H9 (cell line): ENCODE measurements around the gene ASPHD1. TPM values are rescaled to one million over a fixed set of nuclear protein-coding genes. Genes with fewer than 3 reads are reported as not detected.

ENCODE experiments used
- DNase-seq: peaks from one replicate; pipeline ENCODE4 v3.0.0-alpha.2; 2017
- H2AFZ ChIP-seq: one replicate; pipeline ENCODE4 v1.6.1; 2013; ENCODE audit warnings: mild to moderate bottlenecking, low read length, control low read depth, moderate library complexity
- H2AK5ac ChIP-seq: 2 replicates; pipeline ENCODE4 v1.6.1; 2013; ENCODE audit warnings: low read length, control low read depth, mixed read lengths; ENCODE audit not compliant: insufficient read length
- H2BK120ac ChIP-seq: one replicate; pipeline ENCODE4 v1.6.1; 2013; ENCODE audit warnings: low read depth, mild to moderate bottlenecking, low read length, control low read depth, inconsistent platforms; ENCODE audit not compliant: poor library complexity, severe bottlenecking
- H2BK12ac ChIP-seq: 2 replicates; pipeline ENCODE4 v1.6.1; 2013; ENCODE audit warnings: low read length, control low read depth, mixed read lengths, low read depth; ENCODE audit not compliant: insufficient read length
- H2BK15ac ChIP-seq: 2 replicates; pipeline ENCODE4 v1.6.1; 2013; ENCODE audit warnings: low read depth, low read length, control low read depth
- H2BK20ac ChIP-seq: one replicate; pipeline ENCODE4 v1.6.1; 2013; ENCODE audit warnings: low read depth, mild to moderate bottlenecking, low read length, control low read depth, inconsistent platforms; ENCODE audit not compliant: poor library complexity, severe bottlenecking
- H2BK5ac ChIP-seq: 2 replicates; pipeline ENCODE4 v1.6.1; 2013; ENCODE audit warnings: low read length, control low read depth, mixed read lengths; ENCODE audit not compliant: insufficient read length
- H3K14ac ChIP-seq: 2 replicates; pipeline ENCODE4 v1.6.1; 2013; ENCODE audit warnings: low read length, control low read depth; ENCODE audit not compliant: insufficient read depth
- H3K18ac ChIP-seq: 2 replicates; pipeline ENCODE4 v1.6.1; 2013; ENCODE audit warnings: low read depth, mild to moderate bottlenecking, mixed read lengths, low read length, control low read depth; ENCODE audit not compliant: insufficient read length
- H3K23ac ChIP-seq: 2 replicates; pipeline ENCODE4 v1.6.1; 2013; ENCODE audit warnings: low read length, control low read depth, mixed read lengths, low read depth; ENCODE audit not compliant: insufficient read length
- H3K23me2 ChIP-seq: 2 replicates; pipeline ENCODE4 v1.6.1; 2013; ENCODE audit warnings: low read depth, mild to moderate bottlenecking, mixed read lengths, low read length, control low read depth; ENCODE audit not compliant: insufficient read length, poor library complexity, severe bottlenecking
- H3K27ac ChIP-seq: 2 replicates; pipeline ENCODE4 v1.5.1; 2013; ENCODE audit warnings: low read length, control low read depth, mixed read lengths, low read depth; ENCODE audit not compliant: insufficient read length
- H3K27me3 ChIP-seq: 2 replicates; pipeline ENCODE4 v1.6.1; 2013; ENCODE audit warnings: low read length, control low read depth, inconsistent platforms; ENCODE audit not compliant: insufficient read depth
- H3K4ac ChIP-seq: 2 replicates; pipeline ENCODE4 v1.6.1; 2013; ENCODE audit warnings: low read depth, mild to moderate bottlenecking, control low read depth, inconsistent platforms, low read length, moderate library complexity
- H3K4me1 ChIP-seq: 2 replicates; pipeline ENCODE4 v1.6.1; 2013; ENCODE audit warnings: low read length, control low read depth, inconsistent platforms; ENCODE audit not compliant: insufficient read depth
- H3K4me2 ChIP-seq: 2 replicates; pipeline ENCODE4 v1.6.1; 2013; ENCODE audit warnings: low read length, control low read depth, mixed read lengths; ENCODE audit not compliant: insufficient read length, insufficient read depth
- H3K56ac ChIP-seq: 2 replicates; pipeline ENCODE4 v1.6.1; 2013; ENCODE audit warnings: low read depth, mild to moderate bottlenecking, mixed read lengths, low read length, control low read depth; ENCODE audit not compliant: insufficient read length
- H3K79me1 ChIP-seq: 2 replicates; pipeline ENCODE4 v1.6.1; 2013; ENCODE audit warnings: low read depth, mild to moderate bottlenecking, moderate library complexity, low read length, control low read depth, inconsistent platforms; ENCODE audit not compliant: insufficient read depth, poor library complexity, severe bottlenecking
- H3K79me2 ChIP-seq: 2 replicates; pipeline ENCODE4 v1.6.1; 2013; ENCODE audit warnings: low read length, control low read depth, inconsistent platforms; ENCODE audit not compliant: insufficient read depth
- H3K9ac ChIP-seq: 2 replicates; pipeline ENCODE4 v1.6.1; 2013; ENCODE audit warnings: low read length, control low read depth, mixed read lengths; ENCODE audit not compliant: insufficient read length; ENCODE audit errors: extremely low read depth
- H3K9me3 ChIP-seq: one replicate; pipeline ENCODE4 v1.6.1; 2013; ENCODE audit warnings: low read depth, low read length, inconsistent platforms; ENCODE audit not compliant: control insufficient read depth
- H3T11ph ChIP-seq: one replicate; pipeline ENCODE4 v1.6.1; 2013; ENCODE audit warnings: mild to moderate bottlenecking, low read length, control low read depth, inconsistent platforms
- H4K20me1 ChIP-seq: one replicate; pipeline ENCODE4 v1.6.1; 2013; ENCODE audit not compliant: control insufficient read depth, insufficient read length, insufficient read depth
- H4K5ac ChIP-seq: 2 replicates; pipeline ENCODE4 v1.6.1; 2013; ENCODE audit warnings: low read depth, mild to moderate bottlenecking, mixed read lengths, low read length, control low read depth; ENCODE audit not compliant: insufficient read length
- H4K8ac ChIP-seq: replicated peaks from 2 replicates; pipeline ENCODE4 v1.6.1; 2013; ENCODE audit warnings: low read length, control low read depth, mixed read lengths, low read depth; ENCODE audit not compliant: insufficient read length
- H4K91ac ChIP-seq: 2 replicates; pipeline ENCODE4 v1.6.1; 2013; ENCODE audit warnings: low read depth, mild to moderate bottlenecking, moderate library complexity, mixed read lengths, low read length, control low read depth; ENCODE audit not compliant: insufficient read length
- H3K27ac Mint-ChIP-seq, 3 experiments: 2 replicates in 2 of 3; 3 replicates in 1 of 3; pipeline ENCODE4 v1.8.0; 2020 to 2021; ENCODE audit warnings: mixed read lengths in 3 of 3, mild to moderate bottlenecking in 1 of 3, moderate library complexity in 1 of 3
- H3K27me3 Mint-ChIP-seq: 2 replicates; pipeline ENCODE4 v1.8.0; 2021; ENCODE audit warnings: low read depth, mild to moderate bottlenecking, moderate library complexity, mixed read lengths
- H3K36me3 Mint-ChIP-seq, 3 experiments: 2 replicates in 2 of 3; 3 replicates in 1 of 3; pipeline ENCODE4 v1.8.0; 2020 to 2021; ENCODE audit warnings: low read depth in 3 of 3, mixed read lengths in 3 of 3; ENCODE audit not compliant: insufficient read depth in 1 of 3
- H3K4me1 Mint-ChIP-seq, 2 experiments: 2 replicates each; pipeline ENCODE4 v1.8.0; 2020; ENCODE audit warnings: mixed read lengths in 2 of 2
- H3K4me3 Mint-ChIP-seq, 2 experiments: 2 replicates in 1 of 2; 3 replicates in 1 of 2; pipeline ENCODE4 v1.8.0; 2020 to 2021; ENCODE audit warnings: mild to moderate bottlenecking in 2 of 2, mixed read lengths in 2 of 2, moderate library complexity in 1 of 2
- H3K9me3 Mint-ChIP-seq, 2 experiments: 2 replicates in 1 of 2; 3 replicates in 1 of 2; pipeline ENCODE4 v1.8.0; 2020; ENCODE audit warnings: mild to moderate bottlenecking in 2 of 2, mixed read lengths in 2 of 2, moderate library complexity in 1 of 2
- CTCF ChIP-seq: fragments of 200-600 bp; sonication (generic); conservative IDR thresholded peaks from 3 replicates; pipeline ENCODE4 v1.8.0; 2021; ENCODE audit warnings: antibody characterized with exemption, mild to moderate bottlenecking
- WGBS: extraction: QIAGEN DNeasy Blood & Tissue Kit; methylation state at CpG from one replicate; pipeline ENCODE4 v1.1.7; 2013; ENCODE audit warnings: missing lambda C conversion rate, low lambda C conversion rate, mixed read lengths; ENCODE audit not compliant: insufficient read length; ENCODE audit errors: extremely low coverage; 5-methylcytosine and 5-hydroxymethylcytosine counted together
- total RNA-seq: library from RNA; stranded (reverse); gene quantifications from 2 replicates; pipeline ENCODE4 v1.2.1, GENCODE V29; 2021

ASPHD1 gene
- total RNA-seq, 1 experiment from 2014 or later = 16.7 TPM

GRCh38 chr16:29863669-29863984 lies 36.7 kb upstream of the ASPHD1 start:
- Histone ChIP-seq H3K4me1 (no peaks in the 10 kb centered on the region; the same call in 1 of the 2 replicates), H3K9ac (no peak overlapping the region), H4K5ac (no peak overlapping the region), H4K20me1 (no peaks in the 10 kb centered on the region), H3K18ac (peak overlapping the region; percentile 45), H3K27me3 (no peaks in the 10 kb centered on the region), H3K79me2 (no peaks in the 10 kb centered on the region), H2BK20ac (no peak overlapping the region), H3K4ac (no peak overlapping the region), H3K79me1 (peaks cover 8% of the 10 kb centered on the region), H4K8ac (no peak overlapping the region), H2AK5ac (no peak overlapping the region), H2BK5ac (no peak overlapping the region), H2AFZ (peak overlapping the region; percentile 51), H3T11ph (no peak overlapping the region), H2BK15ac (no peak overlapping the region), H4K91ac (no peak overlapping the region), H3K27ac (no peak overlapping the region), H2BK120ac (no peak overlapping the region), H3K4me2 (peak overlapping the region; percentile 91), H3K14ac (peak overlapping the region; percentile 68; the same call in 1 of the 2 replicates), H3K23me2 (peaks cover 9% of the 10 kb centered on the region), H2BK12ac (peak overlapping the region; percentile 19), H3K9me3 (no peaks in the 10 kb centered on the region), H3K23ac (no peak overlapping the region), H3K56ac (no peak overlapping the region)
- H3K36me3 Mint-ChIP-seq = peaks cover 14 to 27% (median 25%) of the 10 kb centered on the region in 3 experiments; a peak in 6 of 7 replicates
- H3K27ac Mint-ChIP-seq = peak overlapping the region in 2 of 3 experiments; percentile 99 to 100; a peak in 4 of 7 replicates
- TF ChIP-seq CTCF = no peak; the same call in 2 of the 3 replicates
- peaks cover 2% of the 10 kb centered on the region for H3K27me3 Mint-ChIP-seq
- WGBS = no CpG with 5 or more reads among the region's 16 CpGs
- DNase-seq = no peak
- H3K4me1 Mint-ChIP-seq = peaks cover 9 to 12% of the 10 kb centered on the region in 2 experiments
- peak overlapping the region; percentile 97 to 99; a peak in 4 of 5 replicates for H3K4me3 Mint-ChIP-seq
- H3K9me3 Mint-ChIP-seq = no peaks in the 10 kb centered on the region
